Putamen (tissue), 1 donor: ENCODE results near the gene ANKRD28.
A peak's percentile ranks its signal among the peaks of the same experiment; 100 is the strongest.
"Not testable (repeated sequence)": the region's sequence is repeated elsewhere in the genome, so short reads cannot be mapped to it uniquely, and the experiment has no call there.

Source experiments
- DNase-seq: peaks from one replicate; pipeline ENCODE4 v3.0.0-alpha.2; 2016; ENCODE audit warnings: low spot score

The ANKRD28 gene

DNA sequence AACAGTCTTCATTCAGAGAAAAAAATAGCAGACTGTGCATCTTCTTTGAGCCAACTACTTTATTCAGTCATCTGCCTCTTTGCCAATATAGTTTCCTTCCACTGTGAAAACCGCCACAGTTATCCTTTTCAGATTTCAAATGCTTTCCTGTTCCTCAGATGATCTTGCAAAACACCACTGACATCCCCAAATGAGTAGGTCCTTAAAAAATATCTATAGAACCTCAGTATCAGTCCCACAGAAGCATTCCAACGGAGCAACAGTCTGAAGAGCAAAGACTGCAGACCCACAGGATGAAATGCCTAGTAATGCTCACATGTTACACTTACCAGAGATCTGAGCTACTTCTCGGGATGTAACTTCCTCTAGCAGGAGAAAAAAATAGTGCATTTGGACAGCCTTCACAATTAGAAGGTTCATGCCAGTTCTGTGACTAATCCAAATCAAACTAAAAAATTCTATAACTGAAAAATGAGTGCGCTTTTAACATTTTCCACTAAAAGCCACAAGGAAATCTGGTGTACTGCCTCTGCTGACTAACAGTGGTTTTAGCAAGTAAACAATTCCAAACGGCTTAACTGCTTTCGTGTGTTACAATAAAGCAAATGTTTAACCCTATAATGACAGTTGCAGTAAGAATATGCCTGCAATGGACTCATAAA, at the start of gene ANKRD28:
ANKRD28 (minus strand) TSS at position 338 of the 662 bp plus-strand sequence. CDS start 1,458 bp downstream, outside the sequence.
- DNase-seq, result peak; percentile 77

- no peak for DNase-seq
These were observed 49.5 kb upstream of the ANKRD28 start for GRCh38 chr3:15847239-15847638.

DNA sequence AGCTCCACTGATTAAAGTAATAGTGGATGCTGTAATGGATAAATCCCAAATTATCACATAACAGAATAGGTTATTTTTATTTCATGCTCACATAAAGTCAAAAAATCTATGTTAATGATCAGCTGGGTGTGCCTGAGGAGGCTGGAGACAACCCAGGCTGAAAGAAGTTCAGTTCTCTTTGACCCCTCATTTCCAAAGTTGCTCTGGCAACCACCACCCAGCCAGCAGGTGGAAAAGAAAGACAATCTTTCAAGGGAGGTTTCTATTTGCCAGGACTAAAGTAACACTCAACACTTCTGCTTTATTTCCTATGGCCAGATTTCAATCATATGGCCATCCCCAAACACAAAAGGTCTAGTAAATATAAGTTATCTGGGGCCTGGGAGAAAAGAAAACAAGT, 48.8 kb upstream of the ANKRD28 start:
- DNase-seq, result no peak

GRCh38 chr3:15845475-15845874, 47.7 kb upstream of the ANKRD28 start:
- DNase-seq, result no peak

GRCh38 chr3:15844889-15845288, 47.1 kb upstream of the ANKRD28 start:
- peak; percentile 24 for DNase-seq

DNA sequence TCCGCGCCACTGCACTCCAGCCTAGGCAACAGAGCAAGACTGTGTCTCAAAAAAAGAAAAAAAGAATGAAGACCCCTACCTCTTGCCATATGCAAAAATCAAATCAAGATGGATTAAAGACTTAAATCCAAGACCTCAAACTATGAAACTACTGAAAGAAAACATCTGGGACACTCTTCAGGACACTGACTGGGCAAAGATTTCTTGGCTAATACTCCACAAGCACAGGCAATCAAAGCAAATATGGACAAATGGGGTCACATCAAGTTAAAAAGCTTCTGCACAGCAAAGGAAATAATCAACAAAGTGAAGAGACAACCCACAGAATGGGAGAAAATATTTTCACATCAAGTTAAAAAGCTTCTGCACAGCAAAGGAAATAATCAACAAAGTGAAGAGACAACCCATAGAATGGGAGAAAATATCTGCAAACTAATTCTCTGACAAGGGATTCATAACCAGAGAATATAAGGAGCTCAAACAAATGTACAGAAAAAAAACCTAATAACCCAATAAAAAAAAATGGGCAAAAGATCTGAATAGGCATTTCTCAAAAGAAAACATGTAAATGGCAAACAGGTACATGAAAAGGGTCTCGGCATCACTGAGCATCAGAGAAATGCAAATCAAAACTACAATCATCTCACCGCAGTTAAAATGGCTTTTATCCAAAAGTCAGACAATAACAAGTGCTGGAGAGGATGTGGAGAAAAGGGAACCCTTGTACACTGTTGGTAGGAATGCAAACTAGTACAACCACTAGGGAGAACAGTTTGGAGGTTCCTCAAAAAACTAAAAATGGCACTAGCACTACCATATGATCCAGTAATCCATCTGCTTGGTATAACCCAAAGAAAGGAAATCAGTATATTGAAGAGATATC, 43.6 kb upstream of the ANKRD28 start:
- DNase-seq, result not testable (repeated sequence)

DNA sequence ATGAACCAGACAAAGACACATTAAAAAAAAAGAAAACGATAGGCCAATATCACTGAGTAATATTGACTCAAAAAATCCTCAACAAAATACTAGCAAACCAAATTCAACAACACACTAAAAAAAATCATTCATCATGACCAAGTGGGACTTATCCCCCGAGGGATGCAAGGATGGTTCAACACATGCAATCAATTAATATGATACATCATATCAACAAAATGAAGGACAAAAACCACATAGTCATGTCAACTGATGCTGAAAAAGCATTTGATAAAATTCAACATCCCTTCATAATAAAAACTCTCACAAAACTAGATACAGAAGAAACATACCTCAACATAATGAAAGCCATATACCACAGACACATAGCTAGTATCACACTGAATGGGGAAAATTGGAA, 41.8 kb upstream of the ANKRD28 start:
- DNase-seq, result no peak

DNA sequence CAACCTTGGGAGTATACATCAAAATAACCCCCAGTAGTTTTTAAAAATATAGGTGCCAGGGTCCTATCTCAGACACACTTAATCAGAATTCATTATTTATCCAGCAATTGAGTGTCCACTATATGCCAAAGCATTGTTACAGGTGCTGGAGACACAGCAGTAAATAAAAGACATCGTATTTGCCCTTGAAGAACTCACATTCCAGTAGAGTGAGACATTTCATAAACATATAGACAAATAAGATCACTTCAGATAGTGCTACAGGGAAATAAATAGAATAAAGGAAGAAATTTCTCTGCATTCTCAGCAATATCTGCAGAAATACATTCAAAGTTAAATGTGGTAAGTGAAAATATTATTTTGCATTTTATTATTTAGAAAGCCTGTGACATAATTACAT, 34.1 kb upstream of the ANKRD28 start:
- no peak for DNase-seq

GRCh38 chr3:15825016-15825415, 27.2 kb upstream of the ANKRD28 start:
- no peak for DNase-seq

DNA sequence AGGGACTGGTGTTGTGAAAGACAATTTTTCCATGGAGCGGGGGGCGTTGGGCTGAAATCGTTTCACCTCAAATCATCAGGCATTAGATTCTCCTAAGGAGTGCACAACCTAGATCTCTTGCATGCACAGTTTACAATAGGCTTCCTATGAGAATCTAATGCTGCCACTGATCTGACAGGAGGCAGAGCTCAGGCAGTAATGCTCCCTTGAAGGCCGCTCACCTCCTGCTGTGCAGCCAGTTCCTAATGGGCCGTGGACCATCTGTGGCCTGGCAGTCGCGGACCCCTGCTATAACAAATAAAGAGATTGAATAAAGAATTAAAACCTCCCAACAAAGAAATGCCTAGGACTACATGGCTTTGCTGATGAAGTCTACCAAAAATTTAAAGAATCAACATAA, 25.3 kb upstream of the ANKRD28 start:
- no peak for DNase-seq

- no peak for DNase-seq
These were observed 24.5 kb upstream of the ANKRD28 start for GRCh38 chr3:15822281-15822680.

DNA sequence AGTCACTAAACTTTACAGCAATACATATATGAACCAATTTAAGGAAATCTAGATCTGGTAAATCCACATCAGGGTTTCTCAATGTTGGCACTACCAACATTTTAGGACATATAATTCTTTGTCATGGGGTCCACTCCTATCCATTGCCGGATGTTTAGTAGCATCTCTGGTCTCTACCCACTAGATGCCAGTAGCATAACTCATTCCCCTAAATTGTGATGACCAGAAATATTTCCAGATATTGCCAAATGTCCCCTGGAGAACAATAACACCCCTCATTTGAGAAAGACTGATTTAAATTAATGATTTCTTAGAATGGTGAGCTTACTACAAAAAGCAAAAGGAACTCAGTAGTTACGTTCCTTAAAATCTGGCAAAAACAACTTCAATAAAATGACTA, 23.1 kb upstream of the ANKRD28 start:
- DNase-seq, result no peak

DNA sequence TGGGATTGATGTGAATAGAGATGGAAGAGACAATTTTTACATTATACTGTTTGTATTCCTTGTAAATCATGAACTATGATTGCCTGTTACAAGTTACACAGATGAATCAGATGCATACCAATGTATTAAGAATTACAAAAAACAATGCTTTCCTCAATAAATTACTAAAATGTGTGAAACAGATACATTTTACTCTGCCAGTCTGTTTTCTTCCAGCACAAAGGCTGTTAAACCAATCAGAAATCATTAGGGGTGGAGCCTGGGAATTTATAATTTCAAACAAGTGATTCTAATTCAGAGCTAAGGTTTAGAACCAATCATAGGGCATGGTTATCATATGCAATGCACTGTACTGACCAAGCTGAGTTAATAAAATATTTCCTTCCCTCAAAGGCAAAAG, 21.8 kb upstream of the ANKRD28 start:
- DNase-seq, result no peak

DNA sequence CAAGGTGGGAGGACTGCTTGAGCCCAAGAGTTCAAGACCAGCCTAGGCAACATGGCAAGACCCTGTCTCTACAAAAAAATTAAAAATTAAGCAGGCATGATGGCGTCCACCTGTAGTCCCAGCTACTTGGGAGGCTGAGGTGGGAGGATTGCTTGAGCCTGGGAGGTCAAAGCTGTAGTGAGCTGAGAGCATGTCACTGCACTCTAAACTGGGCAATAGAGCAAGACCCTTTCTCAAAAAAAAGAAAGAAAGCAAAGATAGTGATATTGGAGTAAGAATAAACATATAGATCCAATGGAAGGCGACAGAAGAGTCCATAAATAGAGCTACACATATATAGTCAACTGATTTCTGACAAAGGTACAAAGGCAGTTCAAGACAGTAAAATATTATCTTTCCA, 21.3 kb upstream of the ANKRD28 start:
- DNase-seq, result no peak

GRCh38 chr3:15815696-15816095, 17.9 kb upstream of the ANKRD28 start:
- DNase-seq, result no peak

GRCh38 chr3:15813079-15813478, 15.3 kb upstream of the ANKRD28 start:
- DNase-seq, result not testable (repeated sequence)

- no peak for DNase-seq
These were observed 14.4 kb upstream of the ANKRD28 start for GRCh38 chr3:15812183-15812582.

GRCh38 chr3:15810702-15811101, 12.9 kb upstream of the ANKRD28 start:
- DNase-seq, result no peak

- no peak for DNase-seq
These were observed 11.5 kb upstream of the ANKRD28 start for GRCh38 chr3:15809313-15809712.

GRCh38 chr3:15808679-15809310, 11.0 kb upstream of the ANKRD28 start:
- DNase-seq, result no peak

GRCh38 chr3:15805756-15806266, 8.0 kb upstream of the ANKRD28 start:
- DNase-seq, result no peak

DNA sequence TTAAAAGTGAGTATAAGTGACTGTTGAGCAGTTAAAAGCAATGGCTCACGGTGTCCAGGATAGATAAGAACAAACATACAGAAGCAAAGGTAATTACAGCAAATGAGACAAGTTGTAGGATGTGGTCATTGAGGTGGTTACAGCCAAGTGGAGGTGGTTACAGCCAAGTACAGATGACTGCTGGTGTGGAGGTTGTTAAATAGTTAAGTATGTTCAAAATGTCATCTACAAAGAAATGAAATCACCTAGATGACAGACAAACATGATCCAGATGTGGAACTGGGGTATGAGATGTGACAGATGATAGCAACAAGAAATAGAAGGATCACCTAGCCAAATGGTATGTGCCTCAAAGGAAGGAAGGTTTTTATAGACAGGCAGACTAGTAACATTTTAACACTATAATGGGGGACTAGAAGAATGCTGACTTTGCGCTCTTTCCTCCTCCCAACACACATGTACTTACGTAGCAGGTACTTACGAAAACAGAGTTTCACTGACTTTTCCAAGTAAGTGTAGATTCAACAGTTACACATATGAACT, 6.8 kb upstream of the ANKRD28 start:
- no peak for DNase-seq
